Measurements from ENCODE around the gene PYHIN1. TPM values are rescaled to one million over a fixed set of nuclear protein-coding genes. Genes with fewer than 3 reads are reported as not detected.

Gene PYHIN1
- not detected in 2 replicates for total RNA-seq

GRCh38 chr1:158931055-158931737, at the start of gene PYHIN1:
PYHIN1 (plus strand) TSS chr1:158931552; CDS start chr1:158936911, 5,359 bp downstream.

GRCh38 chr1:159009704-159010361, 78.5 kb downstream of the PYHIN1 start, which contains the start of gene IFI16:
IFI16 (plus strand) TSS chr1:159009907; CDS start chr1:159014681, 4,774 bp downstream.

Other genes with a start within 250 kb of the PYHIN1 start
- under 0.01 and 0.19 TPM in 2 replicates for gene SPTA1, start 244.8 kb upstream of the PYHIN1 start, total RNA-seq
- not detected in 2 replicates for gene OR6K2, start 230.9 kb upstream of the PYHIN1 start, total RNA-seq
- gene OR6K3, start 210.8 kb upstream of the PYHIN1 start, total RNA-seq = not detected in 2 replicates
- not detected in 2 replicates for gene OR6K6, start 176.8 kb upstream of the PYHIN1 start, total RNA-seq
- gene OR6N1, start 159.4 kb upstream of the PYHIN1 start, total RNA-seq = not detected in 2 replicates
- not detected in 2 replicates for gene OR6N2, start 150.3 kb upstream of the PYHIN1 start, total RNA-seq
- gene MNDA, start 100.2 kb upstream of the PYHIN1 start, total RNA-seq = not detected in 2 replicates
- gene IFI16, start 78.4 kb downstream of the PYHIN1 start, total RNA-seq = 71.9 and 107 TPM in 2 replicates
- not detected in 2 replicates for gene AIM2, start 145.2 kb downstream of the PYHIN1 start, total RNA-seq
- 0.28 TPM in 1 of 2 replicates, not detected in the other for gene CADM3, start 240.1 kb downstream of the PYHIN1 start, total RNA-seq